ENCODE data around the gene ATAD3A.
"Not testable (repeated sequence)": the region's sequence is repeated elsewhere in the genome, so short reads cannot be mapped to it uniquely, and the experiment has no call there.

Gene ATAD3A

DNA sequence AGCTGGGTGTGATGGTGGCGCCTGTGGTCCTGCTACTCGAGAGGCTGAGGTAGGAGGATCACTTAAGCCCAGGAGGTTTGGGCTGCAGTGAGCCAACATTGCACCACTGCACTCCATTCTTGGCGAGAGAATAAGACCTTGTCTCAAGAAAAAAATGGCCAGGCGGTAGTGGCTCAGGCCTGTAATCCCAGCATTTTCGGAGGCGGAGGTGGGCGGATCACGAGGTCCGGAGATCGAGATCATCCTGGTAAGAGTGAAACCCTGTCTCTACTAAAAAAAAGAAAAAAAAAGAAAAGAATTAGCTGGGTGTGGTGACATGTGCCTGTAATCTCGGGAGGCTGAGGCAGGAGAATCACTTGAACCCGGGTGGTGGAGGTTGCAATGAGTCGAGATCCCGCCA lies 29.1 kb upstream of the ATAD3A start:
- Mint-ChIP-seq H3K27ac (no peak overlapping the region), H3K4me1 (peaks cover 8% of the 10 kb centered on the region), H3K9me3 (no peaks in the 10 kb centered on the region), H3K36me3 (peaks cover 17% of the 10 kb centered on the region), H3K4me3 (no peak overlapping the region), H3K27me3 (no peaks in the 10 kb centered on the region)
- DNase-seq (ENCODE audit: low spot score in 2 of 2) (no peak), ATAC-seq (ENCODE audit: low read depth) (no peak)

GRCh38 chr1:1483714-1484113 lies 28.2 kb upstream of the ATAD3A start:
- Mint-ChIP-seq H3K4me3 (no peak overlapping the region), H3K4me1 (peaks cover 8% of the 10 kb centered on the region), H3K27me3 (no peaks in the 10 kb centered on the region), H3K27ac (no peak overlapping the region), H3K9me3 (no peaks in the 10 kb centered on the region), H3K36me3 (peaks cover 17% of the 10 kb centered on the region)
- no peak for DNase-seq (ENCODE audit: low spot score in 2 of 2)
- ATAC-seq (ENCODE audit: low read depth) = no peak

- H3K4me1 Mint-ChIP-seq; H3K4me3 Mint-ChIP-seq; H3K27me3 Mint-ChIP-seq; H3K27ac Mint-ChIP-seq; DNase-seq (ENCODE audit: low spot score in 2 of 2); ATAC-seq (ENCODE audit: low read depth); H3K9me3 Mint-ChIP-seq: not testable (repeated sequence)
- peaks cover 13% of the 10 kb centered on the region for H3K36me3 Mint-ChIP-seq
These were observed 26.8 kb upstream of the ATAD3A start for GRCh38 chr1:1484976-1485750.

- H3K9me3 Mint-ChIP-seq; H3K27me3 Mint-ChIP-seq; ATAC-seq (ENCODE audit: low read depth); H3K4me3 Mint-ChIP-seq; H3K4me1 Mint-ChIP-seq; H3K27ac Mint-ChIP-seq; DNase-seq (ENCODE audit: low spot score in 2 of 2): not testable (repeated sequence)
- peaks cover 13% of the 10 kb centered on the region for H3K36me3 Mint-ChIP-seq
These were observed 26.1 kb upstream of the ATAD3A start for GRCh38 chr1:1485755-1486317.

DNA sequence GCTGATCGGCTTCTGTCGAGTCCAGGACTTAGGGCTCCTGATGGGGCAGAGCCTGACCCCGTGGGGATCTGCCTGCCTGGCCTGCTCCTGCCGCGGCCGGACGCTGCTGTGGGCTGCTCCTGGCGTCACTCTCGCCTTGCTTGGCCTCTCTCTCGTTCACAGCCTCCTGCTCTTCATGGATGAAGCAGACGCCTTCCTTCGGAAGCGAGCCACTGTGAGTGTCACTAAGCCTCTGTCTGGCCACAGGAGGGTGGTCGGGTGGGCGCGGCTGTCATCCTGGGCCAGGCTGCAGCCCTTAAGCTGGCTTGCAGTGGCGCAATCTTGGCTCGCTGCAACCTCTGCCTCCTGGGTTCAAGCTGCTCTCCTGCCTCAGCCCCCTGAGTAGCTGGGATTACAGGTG lies 24.3 kb upstream of the ATAD3A start:
- Mint-ChIP-seq H3K4me3 (no peak overlapping the region), H3K9me3 (no peaks in the 10 kb centered on the region), H3K27ac (no peak overlapping the region), H3K4me1 (no peaks in the 10 kb centered on the region), H3K36me3 (peaks cover 13% of the 10 kb centered on the region), H3K27me3 (no peaks in the 10 kb centered on the region)
- no peak for ATAC-seq (ENCODE audit: low read depth)
- DNase-seq (ENCODE audit: low spot score in 2 of 2) = no peak

DNA sequence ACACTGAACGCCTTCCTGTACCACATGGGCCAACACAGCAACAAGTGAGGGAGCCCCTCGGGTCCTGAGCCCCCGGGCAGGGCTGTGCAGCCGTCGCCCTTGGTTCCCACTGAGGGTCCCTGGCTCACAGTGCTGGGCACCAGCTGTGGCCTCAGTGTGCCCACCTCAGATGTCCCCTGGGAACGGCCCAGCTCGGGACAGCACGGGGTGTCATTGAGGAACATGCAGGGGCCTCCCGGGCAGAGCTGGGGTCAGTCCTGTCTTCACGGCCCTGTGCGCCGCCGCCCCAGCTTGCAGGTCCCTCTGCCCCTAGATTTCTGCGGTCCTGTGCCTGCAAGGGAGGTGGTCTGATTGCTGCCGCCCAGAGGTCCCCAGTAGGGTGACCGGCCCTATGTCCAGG lies 22.7 kb upstream of the ATAD3A start:
- Mint-ChIP-seq H3K9me3 (peaks cover 3% of the 10 kb centered on the region), H3K27ac (no peak overlapping the region), H3K36me3 (peaks cover 19% of the 10 kb centered on the region)

DNA sequence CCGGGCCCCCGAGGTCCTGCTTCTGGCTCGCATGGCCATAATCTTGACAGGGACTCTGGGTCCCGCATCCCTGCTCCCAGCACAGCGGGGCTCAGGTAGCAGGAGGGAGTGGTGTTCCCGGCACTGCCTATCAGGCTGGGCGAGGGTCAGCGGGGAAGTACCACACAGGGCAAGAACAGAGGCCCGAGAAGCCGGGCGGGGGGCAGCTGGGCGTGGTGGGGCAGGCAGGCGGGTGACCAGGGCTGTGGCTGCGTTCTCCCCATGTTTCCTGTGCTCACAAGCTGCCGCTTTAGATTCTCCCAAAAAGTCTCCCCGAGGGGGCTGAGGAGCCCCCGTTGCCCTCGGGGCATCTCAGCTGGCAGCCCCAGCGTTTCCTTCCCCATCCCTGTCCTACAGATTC lies 22.1 kb upstream of the ATAD3A start:
- peaks cover 20% of the 10 kb centered on the region for H3K36me3 Mint-ChIP-seq
- H3K27ac Mint-ChIP-seq = no peak overlapping the region

More for the DNA sequence above, 22.7 kb upstream of the ATAD3A start:
- H3K4me1 Mint-ChIP-seq = no peaks in the 10 kb centered on the region
- no peak overlapping the region for H3K4me3 Mint-ChIP-seq
- H3K27me3 Mint-ChIP-seq = no peaks in the 10 kb centered on the region
- ATAC-seq (ENCODE audit: low read depth) (no peak), DNase-seq (ENCODE audit: low spot score in 2 of 2) (no peak)

GRCh38 chr1:1490633-1491230 lies 21.2 kb upstream of the ATAD3A start:
- H3K9me3 Mint-ChIP-seq = peaks cover 3% of the 10 kb centered on the region
- H3K36me3 Mint-ChIP-seq = peaks cover 20% of the 10 kb centered on the region
- no peak for ATAC-seq (ENCODE audit: low read depth)
- no peaks in the 10 kb centered on the region for H3K4me1 Mint-ChIP-seq
- no peak overlapping the region for H3K4me3 Mint-ChIP-seq
- no peak for DNase-seq (ENCODE audit: low spot score in 2 of 2)
- H3K27me3 Mint-ChIP-seq = no peaks in the 10 kb centered on the region
- H3K27ac Mint-ChIP-seq = no peak overlapping the region

More for the DNA sequence above, 22.1 kb upstream of the ATAD3A start:
- H3K4me3 Mint-ChIP-seq = no peak overlapping the region
- DNase-seq (ENCODE audit: low spot score in 2 of 2) (no peak), ATAC-seq (ENCODE audit: low read depth) (no peak)
- no peaks in the 10 kb centered on the region for H3K27me3 Mint-ChIP-seq
- H3K4me1 Mint-ChIP-seq = no peaks in the 10 kb centered on the region
- peaks cover 3% of the 10 kb centered on the region for H3K9me3 Mint-ChIP-seq

GRCh38 chr1:1491601-1492000 lies 20.4 kb upstream of the ATAD3A start:
- Mint-ChIP-seq H3K4me3 (no peak overlapping the region), H3K27ac (no peak overlapping the region), H3K4me1 (no peaks in the 10 kb centered on the region), H3K9me3 (peaks cover 3% of the 10 kb centered on the region), H3K36me3 (peaks cover 20% of the 10 kb centered on the region), H3K27me3 (no peaks in the 10 kb centered on the region)
- DNase-seq (ENCODE audit: low spot score in 2 of 2) (no peak), ATAC-seq (ENCODE audit: low read depth) (no peak)

GRCh38 chr1:1494311-1494710 lies 17.7 kb upstream of the ATAD3A start:
- H3K36me3 Mint-ChIP-seq = peaks cover 18% of the 10 kb centered on the region
- H3K27ac Mint-ChIP-seq; H3K4me3 Mint-ChIP-seq; H3K4me1 Mint-ChIP-seq; DNase-seq (ENCODE audit: low spot score in 2 of 2); H3K27me3 Mint-ChIP-seq; ATAC-seq (ENCODE audit: low read depth); H3K9me3 Mint-ChIP-seq: not testable (repeated sequence)

DNA sequence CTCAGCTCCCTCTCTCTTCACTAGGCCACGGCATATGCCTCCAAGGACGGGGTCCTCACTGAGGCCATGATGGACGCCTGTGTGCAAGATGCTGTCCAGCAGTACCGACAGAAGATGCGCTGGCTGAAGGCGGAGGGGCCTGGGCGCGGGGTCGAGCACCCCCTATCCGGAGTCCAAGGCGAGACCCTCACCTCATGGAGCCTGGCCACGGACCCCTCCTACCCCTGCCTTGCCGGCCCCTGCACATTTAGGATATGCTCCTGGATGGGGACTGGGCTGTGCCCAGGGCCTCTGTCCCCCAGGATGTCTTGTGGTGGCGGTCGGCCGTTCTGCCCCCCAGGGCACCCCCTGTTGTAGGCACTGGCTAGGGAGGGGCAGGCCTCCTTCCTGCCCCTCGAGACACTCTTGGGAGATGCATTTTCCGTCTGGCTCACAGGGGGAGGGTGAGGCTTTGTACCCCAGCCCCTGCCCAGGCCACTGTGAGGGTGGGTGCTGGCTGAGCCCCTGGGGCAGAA lies 16.4 kb upstream of the ATAD3A start:
- not testable (repeated sequence) for H3K4me3 Mint-ChIP-seq; H3K4me1 Mint-ChIP-seq; H3K27me3 Mint-ChIP-seq; DNase-seq (ENCODE audit: low spot score in 2 of 2); H3K27ac Mint-ChIP-seq; ATAC-seq (ENCODE audit: low read depth); H3K9me3 Mint-ChIP-seq
- H3K36me3 Mint-ChIP-seq = peaks cover 16% of the 10 kb centered on the region

- not testable (repeated sequence) for H3K9me3 Mint-ChIP-seq, H3K36me3 Mint-ChIP-seq, H3K4me1 Mint-ChIP-seq, H3K27me3 Mint-ChIP-seq
- peak; percentile 68 to 75 for DNase-seq (ENCODE audit: low spot score in 2 of 2)
- ATAC-seq (ENCODE audit: low read depth) = peak; percentile 54
- Mint-ChIP-seq H3K4me3 (peak overlapping the region; percentile 88), H3K27ac (peak overlapping the region; percentile 98)
These were observed 7.1 kb upstream of the ATAD3A start for GRCh38 chr1:1504777-1505365.

DNA sequence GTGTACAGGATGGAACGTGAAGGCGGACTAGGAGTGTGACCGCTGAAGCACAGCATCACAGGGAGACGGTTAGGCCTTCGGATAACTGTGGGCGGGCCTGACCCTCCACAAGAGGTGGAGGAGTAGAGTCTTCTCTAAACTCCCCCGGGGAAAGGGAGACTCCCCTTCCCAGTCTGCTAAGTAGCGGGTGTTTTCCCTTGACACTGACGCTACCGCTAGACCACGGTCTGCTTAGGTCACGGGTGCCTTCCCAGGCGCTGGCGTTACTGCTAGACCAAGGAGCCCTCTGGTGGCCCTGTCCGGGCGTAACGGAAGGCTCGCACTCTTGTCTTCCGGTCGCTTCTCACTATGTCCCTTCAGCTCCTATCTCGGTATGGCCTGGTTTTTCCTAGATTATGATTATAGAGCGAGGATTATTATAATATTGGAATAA lies 6.6 kb upstream of the ATAD3A start:
- peak; percentile 81 for ATAC-seq (ENCODE audit: low read depth)
- H3K9me3 Mint-ChIP-seq, H3K4me1 Mint-ChIP-seq, H3K27me3 Mint-ChIP-seq, H3K36me3 Mint-ChIP-seq: not testable (repeated sequence)
- peak in 1 of 2 donors; percentile 42 for DNase-seq (ENCODE audit: low spot score in 2 of 2)
- peak overlapping the region; percentile 98 for H3K27ac Mint-ChIP-seq
- H3K4me3 Mint-ChIP-seq = peak overlapping the region; percentile 88

DNA sequence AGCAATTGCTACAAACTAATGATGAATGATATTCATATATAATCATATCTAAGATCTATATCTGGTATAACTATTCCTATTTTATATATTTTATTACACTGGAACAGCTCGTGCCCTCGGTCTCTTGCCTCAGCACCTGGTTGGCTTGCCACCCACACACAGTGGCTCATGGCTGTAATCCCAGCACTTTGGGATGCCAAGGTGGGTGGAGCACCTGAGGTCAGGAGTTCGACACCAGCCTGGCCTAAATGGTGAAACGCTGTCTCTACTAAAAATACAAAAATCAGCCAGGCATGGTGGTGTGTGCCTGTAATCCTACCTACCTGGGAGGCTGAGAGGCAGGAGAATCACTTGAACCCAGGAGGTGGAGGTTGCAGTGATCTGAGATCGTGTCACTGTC lies 6.2 kb upstream of the ATAD3A start:
- not testable (repeated sequence) for DNase-seq (ENCODE audit: low spot score in 2 of 2); H3K27me3 Mint-ChIP-seq; H3K4me1 Mint-ChIP-seq; ATAC-seq (ENCODE audit: low read depth); H3K36me3 Mint-ChIP-seq; H3K9me3 Mint-ChIP-seq
- H3K4me3 Mint-ChIP-seq = peak overlapping the region; percentile 88
- peak overlapping the region; percentile 98 for H3K27ac Mint-ChIP-seq

Data from memory B cell (primary cell).